ENCODE measurements around the gene KAT8. TPM values are rescaled to one million over a fixed set of nuclear protein-coding genes. Genes with fewer than 3 reads are reported as not detected.

KAT8 gene
- total and polyA plus RNA-seq, 9 of the 15 experiments (the other 6 are each of a cell fraction or from before 2014, with no cell fraction given): 10.0 to 98.5 (median 76.4) TPM

DNA sequence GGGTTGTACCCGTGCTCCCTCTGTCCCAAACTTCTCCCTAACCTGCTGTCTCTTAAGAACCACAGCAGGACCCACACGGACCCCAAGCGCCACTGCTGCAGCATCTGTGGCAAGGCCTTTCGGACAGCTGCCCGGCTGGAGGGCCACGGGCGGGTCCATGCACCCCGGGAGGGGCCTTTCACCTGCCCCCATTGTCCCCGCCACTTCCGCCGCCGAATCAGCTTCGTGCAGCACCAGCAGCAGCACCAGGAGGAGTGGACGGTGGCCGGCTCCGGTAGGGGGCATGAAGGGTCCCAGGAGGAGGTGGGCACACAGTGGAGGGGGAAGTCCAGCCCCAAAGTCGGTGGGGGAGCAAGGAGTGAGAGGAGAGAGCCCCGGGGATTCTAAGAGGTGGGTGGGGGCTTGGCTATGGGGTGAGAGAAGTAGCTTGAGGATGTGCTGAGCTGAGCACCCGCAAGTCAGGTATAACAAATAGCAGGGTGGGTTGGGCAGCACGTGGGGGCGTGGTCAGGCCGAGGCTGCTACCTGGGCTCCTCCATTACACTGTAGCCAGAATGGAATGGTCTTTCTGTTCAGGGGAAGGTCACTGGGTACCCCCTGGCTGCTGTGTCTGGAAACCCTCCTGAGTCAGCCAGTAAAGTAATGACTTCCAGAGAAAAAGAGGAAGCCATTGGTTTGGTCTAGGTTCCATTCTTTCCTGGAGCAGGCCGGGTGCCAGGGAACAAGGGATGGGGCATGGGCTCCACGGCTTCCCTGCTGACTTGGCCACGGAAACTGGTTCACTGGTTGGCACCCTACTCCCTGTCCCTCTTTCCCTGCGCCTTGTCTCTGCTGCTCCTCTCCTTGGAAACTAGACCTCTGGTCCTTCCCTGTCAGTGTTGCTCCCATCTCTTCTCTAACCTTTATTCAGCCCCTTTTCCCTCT is 35.8 kb upstream of the KAT8 start (continued):
- TF ChIP-seq SPI1 (IDR thresholded peaks at IDR 0.05; ENCODE audit: borderline replicate concordance, low read depth, low read length): peak; percentile 84
- TF ChIP-seq, protein P1, sequence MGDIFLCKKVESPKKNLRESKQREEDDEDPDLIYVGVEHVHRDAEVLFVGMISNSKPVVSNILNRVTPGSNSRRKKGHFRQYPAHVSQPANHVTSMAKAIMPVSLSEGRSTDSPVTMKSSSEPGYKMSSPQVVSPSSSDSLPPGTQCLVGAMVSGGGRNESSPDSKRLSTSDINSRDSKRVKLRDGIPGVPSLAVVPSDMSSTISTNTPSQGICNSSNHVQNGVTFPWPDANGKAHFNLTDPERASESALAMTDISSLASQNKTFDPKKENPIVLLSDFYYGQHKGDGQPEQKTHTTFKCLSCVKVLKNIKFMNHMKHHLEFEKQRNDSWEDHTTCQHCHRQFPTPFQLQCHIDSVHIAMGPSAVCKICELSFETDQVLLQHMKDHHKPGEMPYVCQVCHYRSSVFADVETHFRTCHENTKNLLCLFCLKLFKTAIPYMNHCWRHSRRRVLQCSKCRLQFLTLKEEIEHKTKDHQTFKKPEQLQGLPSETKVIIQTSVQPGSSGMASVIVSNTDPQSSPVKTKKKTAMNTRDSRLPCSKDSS (IDR thresholded peaks at IDR 0.05; ENCODE audit: low read depth, partially characterized antibody): no peak
- TF ChIP-seq, protein P2, sequence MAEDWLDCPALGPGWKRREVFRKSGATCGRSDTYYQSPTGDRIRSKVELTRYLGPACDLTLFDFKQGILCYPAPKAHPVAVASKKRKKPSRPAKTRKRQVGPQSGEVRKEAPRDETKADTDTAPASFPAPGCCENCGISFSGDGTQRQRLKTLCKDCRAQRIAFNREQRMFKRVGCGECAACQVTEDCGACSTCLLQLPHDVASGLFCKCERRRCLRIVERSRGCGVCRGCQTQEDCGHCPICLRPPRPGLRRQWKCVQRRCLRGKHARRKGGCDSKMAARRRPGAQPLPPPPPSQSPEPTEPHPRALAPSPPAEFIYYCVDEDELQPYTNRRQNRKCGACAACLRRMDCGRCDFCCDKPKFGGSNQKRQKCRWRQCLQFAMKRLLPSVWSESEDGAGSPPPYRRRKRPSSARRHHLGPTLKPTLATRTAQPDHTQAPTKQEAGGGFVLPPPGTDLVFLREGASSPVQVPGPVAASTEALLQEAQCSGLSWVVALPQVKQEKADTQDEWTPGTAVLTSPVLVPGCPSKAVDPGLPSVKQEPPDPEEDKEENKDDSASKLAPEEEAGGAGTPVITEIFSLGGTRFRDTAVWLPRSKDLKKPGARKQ (CRISPR knock-in tag; IDR thresholded peaks at IDR 0.05): no peak
- TF ChIP-seq, protein P3, sequence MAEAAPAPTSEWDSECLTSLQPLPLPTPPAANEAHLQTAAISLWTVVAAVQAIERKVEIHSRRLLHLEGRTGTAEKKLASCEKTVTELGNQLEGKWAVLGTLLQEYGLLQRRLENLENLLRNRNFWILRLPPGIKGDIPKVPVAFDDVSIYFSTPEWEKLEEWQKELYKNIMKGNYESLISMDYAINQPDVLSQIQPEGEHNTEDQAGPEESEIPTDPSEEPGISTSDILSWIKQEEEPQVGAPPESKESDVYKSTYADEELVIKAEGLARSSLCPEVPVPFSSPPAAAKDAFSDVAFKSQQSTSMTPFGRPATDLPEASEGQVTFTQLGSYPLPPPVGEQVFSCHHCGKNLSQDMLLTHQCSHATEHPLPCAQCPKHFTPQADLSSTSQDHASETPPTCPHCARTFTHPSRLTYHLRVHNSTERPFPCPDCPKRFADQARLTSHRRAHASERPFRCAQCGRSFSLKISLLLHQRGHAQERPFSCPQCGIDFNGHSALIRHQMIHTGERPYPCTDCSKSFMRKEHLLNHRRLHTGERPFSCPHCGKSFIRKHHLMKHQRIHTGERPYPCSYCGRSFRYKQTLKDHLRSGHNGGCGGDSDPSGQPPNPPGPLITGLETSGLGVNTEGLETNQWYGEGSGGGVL (CRISPR knock-in tag; IDR thresholded peaks at IDR 0.05): no peak
- TF ChIP-seq, protein P4, sequence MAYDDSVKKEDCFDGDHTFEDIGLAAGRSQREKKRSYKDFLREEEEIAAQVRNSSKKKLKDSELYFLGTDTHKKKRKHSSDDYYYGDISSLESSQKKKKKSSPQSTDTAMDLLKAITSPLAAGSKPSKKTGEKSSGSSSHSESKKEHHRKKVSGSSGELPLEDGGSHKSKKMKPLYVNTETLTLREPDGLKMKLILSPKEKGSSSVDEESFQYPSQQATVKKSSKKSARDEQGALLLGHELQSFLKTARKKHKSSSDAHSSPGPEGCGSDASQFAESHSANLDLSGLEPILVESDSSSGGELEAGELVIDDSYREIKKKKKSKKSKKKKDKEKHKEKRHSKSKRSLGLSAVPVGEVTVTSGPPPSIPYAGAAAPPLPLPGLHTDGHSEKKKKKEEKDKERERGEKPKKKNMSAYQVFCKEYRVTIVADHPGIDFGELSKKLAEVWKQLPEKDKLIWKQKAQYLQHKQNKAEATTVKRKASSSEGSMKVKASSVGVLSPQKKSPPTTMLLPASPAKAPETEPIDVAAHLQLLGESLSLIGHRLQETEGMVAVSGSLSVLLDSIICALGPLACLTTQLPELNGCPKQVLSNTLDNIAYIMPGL (CRISPR knock-in tag; IDR thresholded peaks at IDR 0.05): no peak
- TF ChIP-seq, protein P5, sequence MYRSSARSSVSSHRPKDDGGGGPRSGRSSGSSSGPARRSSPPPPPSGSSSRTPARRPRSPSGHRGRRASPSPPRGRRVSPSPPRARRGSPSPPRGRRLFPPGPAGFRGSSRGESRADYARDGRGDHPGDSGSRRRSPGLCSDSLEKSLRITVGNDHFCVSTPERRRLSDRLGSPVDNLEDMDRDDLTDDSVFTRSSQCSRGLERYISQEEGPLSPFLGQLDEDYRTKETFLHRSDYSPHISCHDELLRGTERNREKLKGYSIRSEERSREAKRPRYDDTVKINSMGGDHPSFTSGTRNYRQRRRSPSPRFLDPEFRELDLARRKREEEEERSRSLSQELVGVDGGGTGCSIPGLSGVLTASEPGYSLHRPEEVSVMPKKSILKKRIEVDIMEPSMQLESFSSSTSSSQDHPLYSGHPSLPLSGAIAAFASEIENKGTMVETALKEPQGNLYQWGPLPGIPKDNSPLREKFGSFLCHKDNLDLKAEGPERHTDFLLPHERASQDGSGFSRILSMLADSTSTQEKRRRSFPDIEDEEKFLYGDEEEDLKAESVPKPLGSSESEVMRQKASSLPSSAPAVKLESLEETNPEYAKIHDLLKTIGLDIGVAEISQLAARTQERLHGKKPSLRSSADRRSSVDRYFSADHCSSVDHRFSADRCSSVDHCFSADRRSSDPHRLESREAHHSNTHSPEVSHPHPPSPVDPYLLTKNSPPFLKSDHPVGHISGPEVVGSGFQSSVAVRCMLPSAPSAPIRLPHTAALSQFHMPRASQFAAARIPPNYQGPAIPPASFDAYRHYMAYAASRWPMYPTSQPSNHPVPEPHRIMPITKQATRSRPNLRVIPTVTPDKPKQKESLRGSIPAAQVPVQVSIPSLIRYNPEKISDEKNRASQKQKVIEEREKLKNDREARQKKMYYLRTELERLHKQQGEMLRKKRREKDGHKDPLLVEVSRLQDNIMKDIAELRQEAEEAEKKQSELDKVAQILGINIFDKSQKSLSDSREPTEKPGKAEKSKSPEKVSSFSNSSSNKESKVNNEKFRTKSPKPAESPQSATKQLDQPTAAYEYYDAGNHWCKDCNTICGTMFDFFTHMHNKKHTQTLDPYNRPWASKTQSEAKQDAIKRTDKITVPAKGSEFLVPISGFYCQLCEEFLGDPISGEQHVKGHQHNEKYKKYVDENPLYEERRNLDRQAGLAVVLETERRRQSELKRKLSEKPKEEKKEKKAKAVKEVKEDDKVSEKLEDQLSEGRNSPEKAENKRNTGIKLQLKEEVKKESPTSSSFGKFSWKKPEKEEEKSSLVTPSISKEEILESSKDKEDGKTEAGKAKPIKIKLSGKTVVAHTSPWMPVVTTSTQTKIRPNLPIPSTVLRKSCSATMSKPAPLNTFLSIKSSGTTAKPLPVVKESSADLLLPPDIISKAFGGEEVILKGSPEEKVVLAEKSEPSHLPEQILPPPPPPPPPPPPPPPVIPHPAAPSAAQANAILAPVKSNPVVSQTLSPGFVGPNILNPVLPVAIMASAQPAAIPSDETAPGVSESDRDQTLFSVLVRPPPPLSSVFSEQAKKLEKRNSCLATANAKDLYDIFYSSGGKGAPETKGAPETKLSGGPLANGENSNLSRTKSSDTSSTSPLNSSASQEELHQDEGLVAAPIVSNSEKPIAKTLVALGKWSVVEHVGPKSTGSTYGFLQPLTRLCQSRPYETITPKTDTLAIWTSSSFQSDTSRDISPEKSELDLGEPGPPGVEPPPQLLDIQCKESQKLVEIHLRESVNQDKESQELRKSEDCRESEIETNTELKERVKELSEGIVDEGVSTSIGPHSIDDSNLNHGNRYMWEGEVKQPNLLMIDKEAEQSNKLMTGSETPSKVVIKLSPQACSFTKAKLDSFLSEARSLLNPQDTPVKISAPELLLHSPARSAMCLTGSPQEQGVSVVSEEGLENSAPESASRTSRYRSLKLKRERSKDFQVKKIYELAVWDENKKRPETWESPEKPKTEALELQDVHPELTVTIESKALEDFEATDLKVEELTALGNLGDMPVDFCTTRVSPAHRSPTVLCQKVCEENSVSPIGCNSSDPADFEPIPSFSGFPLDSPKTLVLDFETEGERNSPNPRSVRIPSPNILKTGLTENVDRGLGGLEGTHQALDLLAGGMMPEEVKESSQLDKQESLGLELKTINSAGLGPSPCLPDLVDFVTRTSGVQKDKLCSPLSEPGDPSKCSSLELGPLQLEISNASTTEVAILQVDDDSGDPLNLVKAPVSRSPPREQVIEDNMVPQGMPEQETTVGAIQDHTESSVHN (IDR thresholded peaks at IDR 0.05; ENCODE audit: borderline replicate concordance in 1 of 2, low read depth in 1 of 2): no peak
- no peak for TF ChIP-seq ZNF197 (CRISPR knock-in tag; IDR thresholded peaks at IDR 0.05; ENCODE audit: low read depth)
- no peak for TF ChIP-seq ZBTB7A (IDR thresholded peaks at IDR 0.05; ENCODE audit: borderline replicate concordance, control insufficient read depth, low read depth, low read length)
